GM12801 (cell line): ENCODE data around the gene NEU4.

Experiments
- CTCF ChIP-seq: IDR thresholded peaks from one replicate; pipeline ENCODE4 v1.5.1; 2011; ENCODE audit warnings: control low read depth; ENCODE audit not compliant: insufficient read length; ENCODE audit errors: extremely low read depth

The NEU4 gene

GRCh38 chr2:241855245-241855887 is 46.4 kb downstream of the NEU4 start:
- no peak for TF ChIP-seq CTCF

- no peak for TF ChIP-seq CTCF
Measured at GRCh38 chr2:241855888-241856422, 47.0 kb downstream of the NEU4 start.

- no peak for TF ChIP-seq CTCF
Measured at GRCh38 chr2:241857041-241857541, 48.1 kb downstream of the NEU4 start.

- TF ChIP-seq CTCF, result no peak
Measured at GRCh38 chr2:241857572-241858121, 48.7 kb downstream of the NEU4 start.

- TF ChIP-seq CTCF, result no peak
Measured at GRCh38 chr2:241858206-241859016, 49.4 kb downstream of the NEU4 start, which contains the start of gene PDCD1. PDCD1 (minus strand) TSS chr2:241858894; CDS start chr2:241858838, 56 bp downstream.

- no peak for TF ChIP-seq CTCF
Measured at GRCh38 chr2:241859017-241859435, 50.0 kb downstream of the NEU4 start.
